Fibroblast of the aortic adventitia (primary cell): ENCODE results near the gene AKAP13. TPM values are rescaled to one million over a fixed set of nuclear protein-coding genes. Genes with fewer than 3 reads are reported as not detected.

Source experiments
- DNase-seq: peaks from one replicate; pipeline ENCODE4 v3.0.0-alpha.2; 2010; ENCODE audit warnings: low read depth
- H3K4me3 ChIP-seq: 2 replicates; pipeline ENCODE4 v1.5.1; 2011; ENCODE audit warnings: low read depth, mild to moderate bottlenecking, control low read depth, low read length, moderate library complexity
- total RNA-seq: library from RNA; depleted of rRNA; stranded (reverse); fragments of >200 nt; gene quantifications from 2 replicates; pipeline ENCODE4 v1.2.3, GENCODE V29; 2012; ENCODE audit warnings: low replicate concordance
- TF ChIP-seq, protein P1 (sequence below): IDR thresholded peaks from 2 replicates; pipeline ENCODE4 v1.5.1; 2011; ENCODE audit warnings: mild to moderate bottlenecking, low read length, control low read depth, inconsistent platforms; ENCODE audit not compliant: insufficient read depth

Gene AKAP13
- total RNA-seq, 1 donor, result 89.9 TPM

DNA sequence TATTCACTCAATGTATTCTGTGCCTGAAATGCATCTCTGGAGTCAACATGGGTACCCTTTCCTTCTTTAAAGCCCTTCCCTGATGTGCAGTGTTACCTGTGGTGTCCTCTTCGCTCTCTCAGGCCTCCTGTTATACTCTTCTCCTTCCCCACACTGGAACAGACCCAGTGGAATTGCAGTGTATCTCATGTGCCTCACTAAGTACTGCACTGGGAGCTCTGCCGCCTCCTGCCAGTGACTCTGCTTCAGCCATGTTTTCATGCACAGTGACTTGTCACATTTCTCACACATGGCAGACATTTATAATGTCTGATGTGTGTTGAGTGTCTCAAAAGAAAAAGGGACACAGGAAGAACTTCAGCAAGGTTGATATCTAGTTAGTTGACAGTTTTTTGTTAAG lies 223.3 kb downstream of the AKAP13 start:
- no peak for DNase-seq
- TF ChIP-seq, protein P1, sequence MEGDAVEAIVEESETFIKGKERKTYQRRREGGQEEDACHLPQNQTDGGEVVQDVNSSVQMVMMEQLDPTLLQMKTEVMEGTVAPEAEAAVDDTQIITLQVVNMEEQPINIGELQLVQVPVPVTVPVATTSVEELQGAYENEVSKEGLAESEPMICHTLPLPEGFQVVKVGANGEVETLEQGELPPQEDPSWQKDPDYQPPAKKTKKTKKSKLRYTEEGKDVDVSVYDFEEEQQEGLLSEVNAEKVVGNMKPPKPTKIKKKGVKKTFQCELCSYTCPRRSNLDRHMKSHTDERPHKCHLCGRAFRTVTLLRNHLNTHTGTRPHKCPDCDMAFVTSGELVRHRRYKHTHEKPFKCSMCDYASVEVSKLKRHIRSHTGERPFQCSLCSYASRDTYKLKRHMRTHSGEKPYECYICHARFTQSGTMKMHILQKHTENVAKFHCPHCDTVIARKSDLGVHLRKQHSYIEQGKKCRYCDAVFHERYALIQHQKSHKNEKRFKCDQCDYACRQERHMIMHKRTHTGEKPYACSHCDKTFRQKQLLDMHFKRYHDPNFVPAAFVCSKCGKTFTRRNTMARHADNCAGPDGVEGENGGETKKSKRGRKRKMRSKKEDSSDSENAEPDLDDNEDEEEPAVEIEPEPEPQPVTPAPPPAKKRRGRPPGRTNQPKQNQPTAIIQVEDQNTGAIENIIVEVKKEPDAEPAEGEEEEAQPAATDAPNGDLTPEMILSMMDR, result no peak
- H3K4me3 ChIP-seq, result no peak overlapping the region

DNA sequence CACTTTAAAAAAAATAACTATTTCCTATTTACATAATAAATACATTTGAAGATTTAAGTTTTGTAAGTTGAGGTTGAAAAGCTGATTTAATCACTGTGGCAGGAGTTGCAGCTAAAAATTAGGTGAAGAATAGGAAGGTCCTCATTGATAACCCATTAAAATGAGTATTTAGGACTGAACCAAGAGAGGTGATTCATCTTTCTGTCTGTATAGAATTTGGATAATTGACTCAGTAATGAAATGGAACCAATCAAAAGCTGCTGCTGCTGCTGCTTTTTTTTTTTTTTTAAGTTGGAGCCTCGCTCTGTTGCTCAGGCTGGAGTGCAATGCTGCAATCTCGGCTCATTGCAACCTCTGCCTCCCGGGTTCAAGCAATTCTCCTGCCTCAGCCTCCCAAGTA lies 223.8 kb downstream of the AKAP13 start:
- no peak for DNase-seq
- no peak overlapping the region for H3K4me3 ChIP-seq
- TF ChIP-seq, protein P1, result no peak

DNA sequence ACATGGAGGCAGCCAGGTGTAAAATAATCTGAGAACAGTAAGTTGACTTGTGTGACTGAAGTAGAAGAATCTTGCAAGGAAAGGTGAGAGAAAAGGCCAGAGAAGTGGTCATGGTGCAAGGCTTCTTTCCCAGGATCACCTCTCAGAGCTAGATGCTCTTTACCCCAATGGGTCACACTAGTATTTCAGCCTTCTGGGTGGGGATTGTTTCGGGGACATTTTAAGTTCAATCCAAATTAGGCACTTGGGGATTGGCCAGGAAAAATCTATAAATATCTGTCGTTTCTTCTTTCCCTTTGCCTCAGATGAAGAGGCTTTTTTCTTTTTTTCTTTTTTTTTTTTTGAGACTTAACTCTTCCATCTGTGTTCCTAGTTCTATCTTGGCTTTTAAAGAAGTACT lies 226.3 kb downstream of the AKAP13 start:
- TF ChIP-seq, protein P1, result no peak
- no peak for DNase-seq
- H3K4me3 ChIP-seq, result no peak overlapping the region

DNA sequence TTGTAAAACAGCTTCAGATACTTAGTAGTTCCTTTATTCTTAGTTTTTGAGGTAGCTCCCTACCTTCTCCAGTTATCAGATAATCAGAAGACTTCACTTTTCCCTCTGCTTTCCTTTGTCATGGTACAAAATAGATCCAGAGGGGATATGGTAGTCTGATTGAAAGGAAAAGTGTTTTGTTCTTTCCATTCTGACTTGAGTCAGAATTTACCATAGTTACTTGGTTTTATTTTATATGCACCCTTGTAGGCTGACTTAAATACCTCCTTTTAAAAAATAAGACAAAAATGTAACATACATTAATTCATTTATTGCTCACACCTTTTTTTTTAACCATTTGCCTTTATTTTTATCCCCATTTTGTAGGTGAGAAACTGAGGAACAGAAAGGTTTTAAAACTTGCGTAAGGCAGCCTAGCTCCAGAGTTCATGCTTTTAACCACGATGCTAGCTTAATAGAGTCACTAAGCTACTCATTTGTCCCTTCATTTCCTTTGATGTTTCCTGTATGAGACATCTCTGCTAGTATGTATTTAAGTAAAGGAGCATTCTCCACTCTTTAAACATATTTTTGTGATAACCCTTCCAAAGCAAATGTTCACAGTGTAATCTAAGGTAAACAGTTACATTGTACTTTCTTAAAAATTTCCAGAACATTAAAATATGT lies 226.9 kb downstream of the AKAP13 start:
- TF ChIP-seq, protein P1, result no peak
- H3K4me3 ChIP-seq, result no peak overlapping the region
- no peak for DNase-seq

DNA sequence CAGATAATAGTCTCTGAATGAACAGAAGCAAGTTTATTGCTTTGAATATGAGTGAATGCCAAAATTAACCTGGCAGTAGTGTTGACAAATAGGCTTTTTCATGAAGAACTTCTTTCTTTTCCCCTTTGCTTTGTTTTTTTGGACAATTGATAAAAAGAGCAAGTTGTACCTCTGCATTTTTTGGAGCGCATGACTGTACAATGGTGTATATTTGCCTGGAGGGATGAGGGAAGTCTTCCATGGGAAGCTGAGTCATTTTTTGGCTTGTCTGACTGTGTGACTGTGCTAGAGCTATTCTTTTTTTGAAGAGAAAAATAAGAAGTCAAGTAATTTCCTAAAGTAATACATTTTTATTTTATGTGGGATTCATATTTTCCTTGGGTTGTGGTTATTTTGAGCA lies 227.4 kb downstream of the AKAP13 start:
- TF ChIP-seq, protein P1, result no peak
- peak; percentile 93 for DNase-seq
- H3K4me3 ChIP-seq, result no peak overlapping the region

DNA sequence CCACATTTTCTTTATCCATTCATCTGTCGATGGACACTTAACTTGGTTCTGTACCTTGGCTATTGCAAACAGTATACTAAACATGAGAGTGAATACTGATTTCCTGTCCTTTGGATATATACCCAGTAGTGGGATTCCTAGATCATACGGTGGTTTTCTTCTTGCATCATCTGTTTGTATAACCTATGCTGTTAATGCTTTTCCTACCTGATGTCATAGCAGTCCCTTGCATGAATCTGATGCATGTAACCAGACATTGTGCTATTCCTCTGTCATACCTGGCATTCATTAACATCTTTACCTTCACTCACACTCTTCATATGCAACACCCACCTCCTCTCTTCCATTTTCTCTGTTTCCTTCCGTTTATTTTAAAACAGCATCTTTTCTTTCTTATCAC lies 229.1 kb downstream of the AKAP13 start:
- DNase-seq, result no peak
- no peak overlapping the region for H3K4me3 ChIP-seq
- TF ChIP-seq, protein P1, result no peak

DNA sequence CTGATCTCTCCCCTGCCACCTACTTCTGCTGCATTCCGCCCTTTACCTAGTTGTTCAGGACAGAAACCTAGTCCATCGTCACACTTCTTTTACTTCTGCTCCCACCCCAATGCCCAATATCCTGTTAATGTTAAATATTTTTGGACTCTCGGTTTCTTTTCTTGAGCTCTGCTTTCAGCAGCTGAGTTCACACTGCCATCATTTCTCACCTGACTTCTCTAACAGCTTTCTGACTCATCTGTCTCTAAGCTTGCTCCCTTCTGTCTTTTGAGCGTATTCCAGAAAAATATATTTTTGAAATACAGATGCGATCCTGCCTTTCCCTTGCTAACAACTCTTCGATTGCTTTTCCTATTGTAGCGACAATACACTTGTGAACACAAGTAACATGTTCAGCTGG lies 231.0 kb downstream of the AKAP13 start:
- H3K4me3 ChIP-seq, result no peak overlapping the region
- TF ChIP-seq, protein P1, result no peak
- no peak for DNase-seq
